GM13977 (cell line): ENCODE measurements around the gene COX4I2.
A peak's percentile ranks its signal among the peaks of the same experiment; 100 is the strongest.
"Not testable (repeated sequence)": the region's sequence is repeated elsewhere in the genome, so short reads cannot be mapped to it uniquely, and the experiment has no call there.

Source experiments
- DNase-seq: peaks from one replicate; pipeline ENCODE4 v3.0.0; 2012; ENCODE audit warnings: low spot score
- CTCF ChIP-seq: IDR thresholded peaks from 2 replicates; pipeline ENCODE4 v1.5.1; 2012; ENCODE audit warnings: mild to moderate bottlenecking, control low read depth; ENCODE audit not compliant: insufficient read depth; ENCODE audit errors: extremely low read depth, missing control alignments
- in situ Hi-C: fragments of 300-500 bp; cut with MboI; formaldehyde crosslinking; loops from one replicate; pipeline ENCODE4 v1.12.0; 2022; ENCODE audit warnings: low sequenced_read_pairs, low pct_unique_long_range_greater_than_20kb, mixed read lengths, inconsistent platforms; ENCODE audit not compliant: unreplicated experiment

Gene COX4I2

DNA sequence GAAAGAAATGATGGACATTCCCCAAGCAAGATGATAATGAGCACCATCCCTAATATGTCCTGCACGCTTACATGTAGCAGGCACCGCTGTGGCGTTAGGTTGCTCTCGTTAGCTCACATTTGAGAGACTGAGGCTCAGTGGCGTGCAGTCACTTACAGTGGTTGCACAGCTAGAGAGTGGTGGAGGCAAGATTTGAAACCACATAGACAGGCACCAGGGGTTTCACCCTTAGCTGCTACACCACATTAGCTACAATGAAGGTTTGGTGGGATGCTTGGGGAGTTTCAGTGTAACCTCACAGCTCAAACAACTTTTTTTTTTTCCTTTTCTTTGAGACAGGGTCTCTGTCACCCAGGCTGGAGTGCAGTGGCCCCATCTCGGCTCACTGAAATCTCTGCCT lies 3.7 kb downstream of the COX4I2 start:
- in situ Hi-C loops: no loop called here
- DNase-seq: peak; percentile 4
- TF ChIP-seq CTCF: no peak

DNA sequence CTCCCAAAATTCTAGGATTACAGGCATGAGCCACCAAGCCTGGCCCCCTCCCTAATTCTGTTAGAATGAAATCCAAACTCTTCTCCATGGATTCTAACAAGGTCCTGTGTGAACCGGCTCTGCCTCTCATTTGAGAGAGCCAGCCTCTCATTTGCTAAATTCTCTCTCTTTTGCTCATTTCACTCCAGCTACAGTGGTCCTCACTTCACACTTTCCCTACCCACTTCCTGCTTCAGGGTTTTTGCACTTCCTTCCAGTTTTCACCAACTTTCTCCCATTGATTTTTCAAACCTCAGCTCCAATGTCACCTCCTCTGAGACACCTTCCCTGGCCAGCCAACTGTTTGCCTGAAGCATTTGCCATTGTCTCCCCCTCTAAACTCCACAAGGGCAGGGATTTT lies 5.1 kb downstream of the COX4I2 start:
- no peak for TF ChIP-seq CTCF
- DNase-seq: no peak

DNA sequence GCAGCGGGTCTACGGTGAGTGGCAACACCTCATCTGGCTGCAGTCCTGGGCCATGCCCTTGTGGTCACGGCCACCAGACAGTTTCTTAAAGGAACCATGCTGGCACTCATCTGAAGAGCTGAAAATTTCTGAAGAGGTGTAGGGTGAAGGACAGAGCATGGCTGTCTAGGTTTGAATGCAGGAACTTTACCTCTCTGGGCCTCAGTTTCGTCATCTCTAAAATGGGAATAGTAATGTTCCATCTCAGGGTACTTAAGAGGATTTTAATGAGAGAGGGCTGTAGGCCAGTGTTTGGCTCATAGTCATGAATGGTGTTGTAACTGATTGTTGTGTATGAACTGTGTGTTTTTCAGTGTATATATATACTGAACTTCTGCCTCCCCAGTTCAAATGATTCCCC lies 5.8 kb downstream of the COX4I2 start:
- in situ Hi-C loops: no loop called here
- DNase-seq: no peak
- TF ChIP-seq CTCF: no peak

More for the DNA sequence above, 5.1 kb downstream of the COX4I2 start:
- in situ Hi-C loops: no loop called here

- in situ Hi-C loops: no loop called here
- DNase-seq: no peak
- TF ChIP-seq CTCF: no peak
Observed at GRCh38 chr20:31644701-31645100, 7.0 kb downstream of the COX4I2 start.

- in situ Hi-C loops, DNase-seq: not testable (repeated sequence)
Observed at GRCh38 chr20:31648104-31648503, 10.4 kb downstream of the COX4I2 start.

DNA sequence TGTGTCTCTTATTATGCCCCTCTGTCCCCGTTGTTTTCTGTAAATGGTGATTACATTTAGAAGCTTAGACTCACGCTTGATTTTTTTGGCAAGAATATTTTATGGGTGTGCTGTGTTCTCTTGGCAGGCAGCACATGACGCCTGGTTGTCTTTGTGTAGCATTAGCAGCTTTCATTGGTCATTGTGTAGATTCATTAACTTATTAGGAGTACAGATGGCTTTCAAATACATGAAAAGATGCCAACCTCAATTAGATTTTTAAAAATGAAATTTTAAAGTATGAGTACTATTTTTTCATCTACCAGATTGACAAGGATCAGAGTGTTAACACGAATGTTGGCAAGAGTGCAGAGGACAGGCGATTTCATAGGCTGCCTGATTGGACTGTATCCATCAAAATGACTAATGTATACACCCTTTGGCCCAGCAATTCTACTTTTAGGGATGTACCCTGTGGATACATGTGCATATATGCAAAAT lies 15.2 kb downstream of the COX4I2 start:
- no peak for TF ChIP-seq CTCF
- in situ Hi-C loops: no loop called here
- DNase-seq: no peak

DNA sequence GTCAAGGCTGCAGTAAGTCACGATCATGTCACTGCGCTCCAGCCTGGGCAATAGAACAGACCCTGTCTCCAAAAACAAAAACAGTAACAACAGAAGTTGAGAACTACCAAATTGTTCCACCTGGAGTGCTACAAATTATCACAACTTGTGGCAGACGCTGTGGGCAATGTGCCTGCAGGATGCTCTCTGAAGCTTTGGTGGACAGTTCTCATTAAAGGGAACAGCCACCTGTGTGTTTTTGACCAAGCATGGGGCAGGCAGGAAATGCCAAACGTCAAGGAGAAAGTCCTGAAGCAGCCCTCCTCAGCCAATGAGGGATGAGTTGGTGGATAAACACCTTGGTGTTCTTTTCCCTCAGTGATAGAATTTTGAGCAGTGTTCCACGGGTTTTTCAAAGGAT lies 15.8 kb downstream of the COX4I2 start:
- no peak for DNase-seq
- no peak for TF ChIP-seq CTCF
- in situ Hi-C loops: no loop called here
